T-cell (primary cell): Measurements from ENCODE around the gene PDIK1L. TPM values are rescaled to one million over a fixed set of nuclear protein-coding genes. Genes with fewer than 3 reads are reported as not detected.

Source experiments
- ATAC-seq, 4 experiments: fragments of 200-7000 bp in 3 of 4; fragments of 150-1000 bp in 1 of 4; cut with Tn5 transposase; replicated peaks in 1 of 4; 1 replicate in 3 of 4; 2 replicates in 1 of 4; pipeline ENCODE4 v1.10.0; 2021; ENCODE audit warnings: moderate library complexity in 3 of 4, mild to moderate bottlenecking in 2 of 4, moderate number of reproducible peaks in 1 of 4
- CTCF ChIA-PET, 2 donors: fragments of 300-600 bp; sonication (Branson Sonifier 250); formaldehyde crosslinking; loops; one replicate each; lab custom pipeline; 2022; ENCODE audit warnings: antibody characterized with exemption in 2 of 2; lab: Charles Lee
- POLR2A ChIA-PET, 2 donors: fragments of 300-600 bp; sonication (Branson Sonifier 250); formaldehyde crosslinking; loops; one replicate each; lab custom pipeline; 2022; ENCODE audit warnings: antibody characterized with exemption in 2 of 2; lab: Charles Lee
- DNase-seq, 35 experiments: peaks; one replicate each; pipeline versions ENCODE4 v3.0.0 to v3.0.0-alpha.2; 2013 to 2023
- H3K27ac ChIP-seq: one replicate; pipeline ENCODE4 v1.5.1; 2013; ENCODE audit warnings: low read length
- H3K27me3 ChIP-seq, 2 experiments: replicated peaks in 1 of 2; 1 replicate in 1 of 2; 2 replicates in 1 of 2; pipeline versions ENCODE4 v1.6.1 to v1.7.0; 2013; ENCODE audit warnings: low read length in 1 of 2, mixed read lengths in 1 of 2; ENCODE audit not compliant: control insufficient read depth in 2 of 2, insufficient read depth in 2 of 2; ENCODE audit errors: extremely low read depth in 1 of 2
- H3K36me3 ChIP-seq, 2 donors: 1 replicate in 1 of 2; 2 replicates in 1 of 2; pipeline versions ENCODE4 v1.6.1 to v1.7.0; 2013; ENCODE audit warnings: low read length in 1 of 2; ENCODE audit not compliant: control insufficient read depth in 2 of 2, insufficient read depth in 1 of 2; ENCODE audit errors: extremely low read depth in 1 of 2
- H3K4me1 ChIP-seq, 2 experiments: 1 replicate in 1 of 2; 2 replicates in 1 of 2; pipeline versions ENCODE4 v1.6.1 to v1.7.0; 2013; ENCODE audit warnings: low read length in 2 of 2, mixed read lengths in 1 of 2; ENCODE audit not compliant: insufficient read depth in 2 of 2, control insufficient read depth in 1 of 2; ENCODE audit errors: extremely low read depth in 1 of 2
- H3K4me3 ChIP-seq, 2 donors: 1 replicate in 1 of 2; 2 replicates in 1 of 2; pipeline versions ENCODE4 v1.5.1 to v1.7.0; 2013; ENCODE audit warnings: mild to moderate bottlenecking in 2 of 2, low read length in 1 of 2, moderate library complexity in 1 of 2; ENCODE audit not compliant: control insufficient read depth in 1 of 2; ENCODE audit errors: extremely low read depth in 1 of 2
- H3K9me3 ChIP-seq: 2 replicates; pipeline ENCODE4 v1.7.0; 2013
- H3K27ac Mint-ChIP-seq, 2 donors: one replicate each; pipeline ENCODE4 v1.8.0; 2020 to 2021; ENCODE audit warnings: mild to moderate bottlenecking in 2 of 2, mixed read lengths in 2 of 2
- H3K27me3 Mint-ChIP-seq, 2 donors: one replicate each; pipeline ENCODE4 v1.8.0; 2021 to 2022; ENCODE audit warnings: mixed read lengths in 2 of 2
- H3K36me3 Mint-ChIP-seq: one replicate; pipeline ENCODE4 v1.8.0; 2021; ENCODE audit warnings: mixed read lengths
- H3K4me1 Mint-ChIP-seq, 3 donors: one replicate each; pipeline ENCODE4 v1.8.0; 2020 to 2022; ENCODE audit warnings: mixed read lengths in 3 of 3, mild to moderate bottlenecking in 1 of 3
- H3K4me3 Mint-ChIP-seq, 3 donors: one replicate each; pipeline ENCODE4 v1.8.0; 2020 to 2022; ENCODE audit warnings: mild to moderate bottlenecking in 3 of 3, mixed read lengths in 3 of 3, moderate library complexity in 3 of 3
- H3K9me3 Mint-ChIP-seq, 3 donors: one replicate each; pipeline ENCODE4 v1.8.0; 2020 to 2022; ENCODE audit warnings: mixed read lengths in 3 of 3
- WGBS: methylation state at CpG from one replicate; pipeline ENCODE4 v1.1.5; 2013; ENCODE audit warnings: missing lambda C conversion rate; ENCODE audit not compliant: insufficient coverage; 5-methylcytosine and 5-hydroxymethylcytosine counted together
- total RNA-seq, 35 experiments: library from RNA in 6 of 35; stranded (reverse) in 6 of 35; fragments of 120-200 nt in 1 of 35; gene quantifications; one replicate each; pipeline versions ENCODE4 v1.2.1 to v1.2.4 and lab custom pipeline; 2013 to 2026

PDIK1L gene
- total RNA-seq, 5 donors from 2014 or later (not counting 1 experiment from before 2014, with no cell fraction given): 8.8 to 23.6 (median 19.1) TPM

GRCh38 chr1:26142159-26142558, 30.5 kb downstream of the PDIK1L start:
- no peak overlapping the region for H3K27ac ChIP-seq
- WGBS: no CpG with 5 or more reads among the region's 8 CpGs
- DNase-seq: no peak
- no peaks in the 10 kb centered on the region for H3K9me3 ChIP-seq
- Mint-ChIP-seq H3K9me3 (no peaks in the 10 kb centered on the region), H3K36me3 (no peaks in the 10 kb centered on the region), H3K27ac (no peak overlapping the region), H3K4me1 (peaks cover 12 to 21% (median 18%) of the 10 kb centered on the region in 3 donors), H3K27me3 (peaks cover 3 to 5% of the 10 kb centered on the region in 2 donors), H3K4me3 (no peak overlapping the region)
- peaks cover 0 to 12% of the 10 kb centered on the region in 2 experiments for H3K27me3 ChIP-seq
- no peaks in the 10 kb centered on the region for H3K36me3 ChIP-seq
- ATAC-seq: no peak
- POLR2A ChIA-PET: interaction anchor here (0.7 kb wide), 3 partner anchors 14 to 24 kb away, joined by 3 to 5 read pairs (median 4); no protein-coding TSS in a partner anchor
- H3K4me1 ChIP-seq: peaks cover 3 to 5% of the 10 kb centered on the region in 2 experiments
- no peak overlapping the region for H3K4me3 ChIP-seq
- CTCF ChIA-PET: interaction anchor here (0.7 to 4.0 kb wide), 5 partner anchors 12 to 18 kb away, joined by 3 to 43 read pairs (median 6); no protein-coding TSS in a partner anchor

DNA sequence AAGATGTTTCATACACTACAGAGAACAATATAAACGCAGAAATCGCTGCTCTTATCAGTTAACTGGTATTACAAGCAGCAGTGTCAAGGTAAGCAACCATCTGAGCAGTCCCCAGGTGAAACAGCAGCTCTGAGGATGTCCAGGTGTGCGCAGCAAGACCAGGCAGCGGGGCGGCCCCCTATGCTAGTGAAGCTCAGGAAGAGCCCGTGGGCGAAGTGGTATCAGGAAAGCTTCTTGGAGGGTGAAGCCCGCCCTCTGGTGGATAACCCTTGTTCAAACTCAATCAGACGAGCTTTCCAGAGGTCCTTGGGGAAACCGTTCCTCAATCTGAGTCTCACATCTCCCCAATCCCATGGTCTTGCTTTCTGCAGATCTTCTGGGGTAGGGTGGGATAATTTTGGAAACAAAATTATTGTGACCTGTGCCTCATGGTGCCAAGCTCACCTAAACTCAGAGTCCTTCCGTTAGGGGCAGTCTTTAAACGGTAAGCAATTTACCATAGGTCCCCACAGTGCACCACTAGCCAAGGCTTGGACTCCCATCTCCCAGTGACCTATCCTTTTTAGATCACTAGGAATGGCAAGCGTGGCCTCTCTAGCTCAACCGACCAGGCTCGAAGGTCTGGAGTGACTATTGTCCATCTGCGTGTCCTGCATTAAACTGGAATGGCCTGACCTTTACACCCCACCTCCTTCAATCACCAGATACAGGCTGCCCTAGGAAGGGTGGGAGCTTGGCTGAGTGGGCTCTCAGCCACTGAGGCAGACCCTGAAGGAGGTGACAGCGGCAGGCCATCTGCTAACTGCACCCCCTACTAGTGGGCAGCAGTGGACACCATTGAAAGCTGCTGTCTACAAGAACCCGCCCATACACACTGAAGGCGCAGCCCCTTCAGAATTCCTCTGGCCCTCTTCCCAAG, 33.7 kb downstream of the PDIK1L start:
- CTCF ChIA-PET: interaction anchor here (0.5 to 4.0 kb wide), 18 partner anchors 10 to 93 kb away, joined by 3 to 59 read pairs (median 5); partner anchors contain the start of genes C1orf232 (in 1 of the 2), CEP85 (in 1 of the 2) and ZNF593 (in 1 of the 2)
- Histone ChIP-seq H3K27me3 (peaks cover 0 to 21% of the 10 kb centered on the region in 2 experiments), H3K36me3 (no peaks in the 10 kb centered on the region), H3K27ac (no peak overlapping the region), H3K9me3 (no peaks in the 10 kb centered on the region), H3K4me3 (no peak overlapping the region), H3K4me1 (peaks cover 0 to 3% of the 10 kb centered on the region in 2 experiments)
- Mint-ChIP-seq H3K4me1 (peaks cover 6 to 7% (median 6%) of the 10 kb centered on the region in 3 donors), H3K27me3 (peaks cover 4 to 14% of the 10 kb centered on the region in 2 donors), H3K9me3 (no peaks in the 10 kb centered on the region), H3K27ac (peak overlapping the region in 1 of 2 donors; percentile 61), H3K4me3 (no peak overlapping the region), H3K36me3 (no peaks in the 10 kb centered on the region)
- WGBS: 40% methylated on average over 8 of the region's 19 CpGs
- peak; percentile 81 to 96 (median 88) for ATAC-seq
- POLR2A ChIA-PET: interaction anchor here in 1 of 2 donors (0.8 kb wide), 1 partner anchor 42 kb away, joined by 7 read pairs; no protein-coding TSS in a partner anchor
- DNase-seq: peak; percentile 28 to 88 (median 65)

GRCh38 chr1:26145960-26146294, 34.3 kb downstream of the PDIK1L start:
- ChIA-PET CTCF (interaction anchor here (0.9 to 3.5 kb wide), 7 partner anchors 12 to 88 kb away, joined by 3 to 59 read pairs (median 7); partner anchors contain the start of gene CEP85 (in 1 of the 2)), POLR2A (no interaction called here)
- Mint-ChIP-seq H3K9me3 (no peaks in the 10 kb centered on the region), H3K27ac (no peak overlapping the region), H3K27me3 (peaks cover 4 to 14% of the 10 kb centered on the region in 2 donors), H3K4me1 (peaks cover 6 to 7% (median 6%) of the 10 kb centered on the region in 3 donors), H3K36me3 (no peaks in the 10 kb centered on the region), H3K4me3 (no peak overlapping the region)
- Histone ChIP-seq H3K4me1 (peaks cover 0 to 3% of the 10 kb centered on the region in 2 experiments), H3K27me3 (peaks cover 0 to 21% of the 10 kb centered on the region in 2 experiments), H3K27ac (no peak overlapping the region), H3K9me3 (no peaks in the 10 kb centered on the region), H3K36me3 (no peaks in the 10 kb centered on the region), H3K4me3 (no peak overlapping the region)
- WGBS: 48% methylated on average over 5 of the region's 6 CpGs
- DNase-seq (no peak), ATAC-seq (no peak)

DNA sequence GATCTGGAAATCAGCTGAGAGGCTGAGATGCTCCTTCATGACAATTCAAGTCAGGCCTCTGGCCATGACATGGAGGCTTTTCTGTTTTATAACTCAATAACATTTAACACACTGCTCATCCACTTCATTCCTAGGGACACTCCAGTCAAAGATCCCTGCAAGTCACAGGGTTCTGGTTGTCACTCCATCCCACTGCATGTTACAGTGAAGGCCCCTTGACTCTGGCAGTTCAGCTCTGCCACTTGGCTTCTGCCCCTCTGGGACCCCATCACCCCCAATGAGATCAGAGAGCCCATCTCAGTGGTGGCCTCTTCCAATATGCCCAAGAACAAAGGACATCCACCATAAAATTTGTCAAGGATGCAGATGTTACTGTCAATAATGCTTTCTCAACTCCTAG, 37.3 kb downstream of the PDIK1L start:
- no peaks in the 10 kb centered on the region for H3K9me3 Mint-ChIP-seq
- no peaks in the 10 kb centered on the region for H3K36me3 ChIP-seq
- no peak for DNase-seq
- peaks cover 0 to 3% of the 10 kb centered on the region in 2 experiments for H3K4me1 ChIP-seq
- peaks cover 0 to 21% of the 10 kb centered on the region in 2 experiments for H3K27me3 ChIP-seq
- no peak for ATAC-seq
- H3K4me3 Mint-ChIP-seq: no peak overlapping the region
- ChIA-PET POLR2A (no interaction called here), CTCF (no interaction called here)
- no peak overlapping the region for H3K27ac ChIP-seq
- H3K27me3 Mint-ChIP-seq: peaks cover 7 to 15% of the 10 kb centered on the region in 2 donors
- H3K27ac Mint-ChIP-seq: no peak overlapping the region
- H3K4me3 ChIP-seq: no peak overlapping the region
- H3K9me3 ChIP-seq: no peaks in the 10 kb centered on the region
- peaks cover 6 to 7% (median 6%) of the 10 kb centered on the region in 3 donors for H3K4me1 Mint-ChIP-seq
- no peaks in the 10 kb centered on the region for H3K36me3 Mint-ChIP-seq

DNA sequence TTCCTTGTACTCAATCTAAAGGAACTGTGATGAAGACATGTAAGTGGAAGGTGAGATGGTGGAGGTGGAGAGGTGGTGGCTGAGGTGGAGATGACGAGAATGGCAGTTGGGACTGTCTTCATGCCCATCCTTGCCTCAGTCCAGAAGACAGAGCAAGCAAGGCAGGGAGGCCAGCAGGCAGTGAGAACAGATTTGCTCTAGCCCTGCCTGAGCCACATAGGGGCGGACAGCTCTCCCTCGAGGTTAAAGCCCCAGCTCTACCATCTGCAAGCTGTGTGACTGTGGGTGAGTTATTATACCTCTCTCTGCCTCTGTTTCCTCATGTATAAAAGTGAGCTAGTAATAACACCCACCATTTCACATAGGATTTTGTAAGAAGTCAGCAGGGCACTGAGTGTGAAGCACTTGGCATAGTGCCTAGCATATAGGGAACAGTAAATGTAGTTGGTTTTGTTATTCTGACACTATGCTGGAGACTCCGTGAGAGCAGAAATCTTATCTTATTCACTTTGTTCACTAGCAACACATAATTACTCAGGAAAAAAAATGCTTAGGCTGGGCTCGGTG, 42.4 kb downstream of the PDIK1L start:
- H3K4me3 ChIP-seq: no peak overlapping the region
- peaks cover 12 to 23% of the 10 kb centered on the region in 2 donors for H3K27me3 Mint-ChIP-seq
- no peaks in the 10 kb centered on the region for H3K9me3 ChIP-seq
- H3K36me3 Mint-ChIP-seq: no peaks in the 10 kb centered on the region
- no peak overlapping the region for H3K27ac Mint-ChIP-seq
- POLR2A ChIA-PET: no interaction called here
- no peaks in the 10 kb centered on the region for H3K36me3 ChIP-seq
- H3K4me1 ChIP-seq: peaks cover 0 to 6% of the 10 kb centered on the region in 2 experiments
- peaks cover 0 to 49% of the 10 kb centered on the region in 2 experiments for H3K27me3 ChIP-seq
- DNase-seq (no peak), ATAC-seq (no peak)
- H3K4me1 Mint-ChIP-seq: peaks cover 0 to 3% (median 3%) of the 10 kb centered on the region in 3 donors
- H3K9me3 Mint-ChIP-seq: no peaks in the 10 kb centered on the region
- H3K4me3 Mint-ChIP-seq: no peak overlapping the region
- CTCF ChIA-PET: interaction anchor here in 1 of 2 donors (1.6 kb wide), 1 partner anchor 27 kb away, joined by 4 read pairs; no protein-coding TSS in a partner anchor
- no peak overlapping the region for H3K27ac ChIP-seq
- WGBS: 100% methylated on average over 1 of the region's 5 CpGs

DNA sequence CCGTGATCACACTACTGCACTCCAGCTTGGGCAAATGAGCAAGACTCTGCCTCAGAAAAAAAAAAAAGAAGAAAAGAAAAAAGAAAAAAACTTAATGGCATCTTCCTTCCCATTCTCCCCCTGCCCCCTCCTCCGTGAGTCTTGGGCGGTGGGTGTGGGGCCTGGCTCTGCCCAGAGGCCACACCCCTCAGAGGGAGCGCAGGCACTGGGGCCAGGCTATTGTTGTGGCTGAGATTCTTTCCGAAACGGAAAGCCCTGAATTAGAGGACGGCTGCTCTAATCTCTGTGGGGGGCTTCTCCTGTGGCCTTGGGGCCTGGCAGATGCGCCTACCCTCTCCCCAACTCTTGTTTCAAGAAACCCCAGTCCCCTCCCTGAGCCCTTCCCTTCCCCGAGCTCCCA, 43.1 kb downstream of the PDIK1L start:
- Mint-ChIP-seq H3K9me3 (no peaks in the 10 kb centered on the region), H3K36me3 (no peaks in the 10 kb centered on the region), H3K4me1 (peaks cover 0 to 3% (median 3%) of the 10 kb centered on the region in 3 donors), H3K4me3 (no peak overlapping the region), H3K27me3 (peaks cover 12 to 28% of the 10 kb centered on the region in 2 donors), H3K27ac (no peak overlapping the region)
- H3K36me3 ChIP-seq: no peaks in the 10 kb centered on the region
- H3K27me3 ChIP-seq: peaks cover 0 to 54% of the 10 kb centered on the region in 2 experiments
- DNase-seq (no peak), ATAC-seq (no peak)
- no peaks in the 10 kb centered on the region for H3K9me3 ChIP-seq
- H3K27ac ChIP-seq: no peak overlapping the region
- POLR2A ChIA-PET: no interaction called here
- CTCF ChIA-PET: interaction anchor here in 1 of 2 donors (1.6 to 1.8 kb wide), 2 partner anchors 10 to 28 kb away, joined by 4 to 5 read pairs; no protein-coding TSS in a partner anchor
- H3K4me3 ChIP-seq: no peak overlapping the region
- peaks cover 0 to 6% of the 10 kb centered on the region in 2 experiments for H3K4me1 ChIP-seq
- WGBS: 71% methylated on average over 6 of the region's 9 CpGs
